GM13976 (cell line): ENCODE measurements around the gene PAX5.

Source experiments
- DNase-seq: peaks from one replicate; pipeline ENCODE4 v3.0.0; 2012; ENCODE audit warnings: low spot score
- CTCF ChIP-seq: IDR thresholded peaks from 2 replicates; pipeline ENCODE4 v1.5.1; 2012; ENCODE audit warnings: borderline replicate concordance, mild to moderate bottlenecking; ENCODE audit not compliant: insufficient read depth; ENCODE audit errors: extremely low read depth, missing control alignments, control extremely low read depth
- in situ Hi-C: fragments of 300-500 bp; cut with MboI; formaldehyde crosslinking; loops from one replicate; pipeline ENCODE4 v1.12.0; 2022; ENCODE audit warnings: low sequenced_read_pairs, mixed read lengths, inconsistent platforms; ENCODE audit not compliant: unreplicated experiment

PAX5 gene

GRCh38 chr9:36823466-36823865 lies 210.6 kb downstream of the PAX5 start:
- in situ Hi-C loops = no loop called here
- no peak for TF ChIP-seq CTCF
- no peak for DNase-seq

DNA sequence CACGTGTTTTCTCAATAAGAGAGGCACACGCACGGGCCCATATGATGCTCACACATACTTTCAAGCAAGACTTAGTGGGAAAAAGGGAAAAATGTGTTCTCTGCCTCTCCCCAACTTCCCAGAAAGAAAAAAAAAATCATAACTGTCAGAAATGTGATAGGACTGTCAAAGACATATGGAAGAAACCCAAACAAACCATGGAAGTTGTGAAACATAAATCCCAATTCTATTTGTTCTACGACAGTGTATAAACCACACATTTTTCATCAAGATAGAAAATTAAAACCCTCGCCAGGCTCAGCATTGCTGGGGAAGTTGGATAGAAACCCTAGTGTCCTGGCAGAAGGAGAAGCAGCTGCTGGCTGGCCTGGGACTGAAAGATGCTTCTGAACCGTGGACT lies 211.9 kb downstream of the PAX5 start:
- TF ChIP-seq CTCF = no peak
- in situ Hi-C loops = no loop called here
- no peak for DNase-seq

DNA sequence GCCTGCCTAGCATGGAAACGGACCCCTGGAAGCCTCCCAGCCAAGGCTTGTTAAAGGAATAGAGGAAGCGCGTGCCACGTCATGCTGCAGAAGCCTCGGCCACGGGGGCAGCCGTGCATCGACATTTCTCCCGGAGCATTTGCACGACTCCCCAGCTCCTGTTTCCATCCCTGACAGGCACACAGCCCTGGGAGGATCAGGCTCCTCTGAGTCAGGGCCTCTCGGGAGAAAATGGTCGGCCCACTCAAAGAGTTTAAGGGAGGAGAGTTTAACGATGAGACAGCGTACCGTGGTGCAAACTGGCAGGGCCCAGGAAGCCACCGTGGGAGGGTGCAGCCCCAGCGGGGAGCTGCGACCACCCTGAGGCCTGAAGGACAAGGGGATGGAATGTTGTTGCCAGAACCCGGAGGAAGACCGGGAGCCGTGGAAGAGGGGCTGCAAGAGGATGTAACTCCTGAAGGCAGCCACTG lies 213.6 kb downstream of the PAX5 start:
- TF ChIP-seq CTCF = no peak
- DNase-seq = no peak
- in situ Hi-C loops = no loop called here

DNA sequence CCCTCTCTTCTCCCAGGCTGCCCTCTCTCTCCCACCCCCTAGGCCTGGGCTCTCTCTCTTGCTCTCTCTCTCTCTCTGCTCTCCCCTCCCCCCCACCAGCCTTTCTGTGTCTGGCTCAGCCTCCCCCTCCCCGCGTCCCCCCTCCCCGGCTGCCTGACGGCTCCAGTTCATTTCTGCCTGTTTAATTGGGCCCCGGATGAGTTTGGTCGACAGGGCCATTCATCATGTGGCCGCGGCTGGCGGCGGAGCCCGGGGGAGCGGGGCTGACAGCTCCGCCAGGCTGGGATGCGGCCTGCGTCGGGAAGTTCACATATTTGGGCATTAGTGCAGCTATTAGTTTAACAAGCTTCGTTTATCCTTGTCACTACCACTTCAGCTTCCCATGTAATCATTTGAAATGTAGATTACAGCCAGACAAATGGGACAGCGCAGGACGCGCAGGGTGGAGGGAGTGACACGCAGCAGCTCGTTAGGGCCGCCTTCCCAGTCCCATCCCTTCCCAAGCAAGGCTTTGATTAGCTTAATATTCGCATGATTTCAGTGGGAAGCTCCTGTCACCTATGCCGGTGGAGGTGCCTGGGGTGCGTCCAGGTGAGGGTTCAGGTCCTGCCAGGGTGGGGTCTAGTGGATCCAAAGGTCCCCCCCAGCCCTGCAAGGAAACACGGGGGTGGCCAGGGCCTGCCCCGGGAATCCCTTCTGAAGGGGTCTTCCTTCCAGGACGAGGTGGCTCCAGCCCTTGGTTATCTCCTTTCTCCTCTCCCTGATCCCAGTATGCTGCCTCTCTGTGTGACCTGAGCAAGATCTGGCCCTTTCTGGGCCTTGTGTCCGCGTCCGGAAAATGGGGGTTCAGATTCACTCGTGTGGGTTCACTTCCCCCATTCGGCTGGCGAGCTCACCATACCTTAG lies 214.8 kb downstream of the PAX5 start:
- no peak for TF ChIP-seq CTCF
- in situ Hi-C loops = no loop called here
- DNase-seq = no peak

DNA sequence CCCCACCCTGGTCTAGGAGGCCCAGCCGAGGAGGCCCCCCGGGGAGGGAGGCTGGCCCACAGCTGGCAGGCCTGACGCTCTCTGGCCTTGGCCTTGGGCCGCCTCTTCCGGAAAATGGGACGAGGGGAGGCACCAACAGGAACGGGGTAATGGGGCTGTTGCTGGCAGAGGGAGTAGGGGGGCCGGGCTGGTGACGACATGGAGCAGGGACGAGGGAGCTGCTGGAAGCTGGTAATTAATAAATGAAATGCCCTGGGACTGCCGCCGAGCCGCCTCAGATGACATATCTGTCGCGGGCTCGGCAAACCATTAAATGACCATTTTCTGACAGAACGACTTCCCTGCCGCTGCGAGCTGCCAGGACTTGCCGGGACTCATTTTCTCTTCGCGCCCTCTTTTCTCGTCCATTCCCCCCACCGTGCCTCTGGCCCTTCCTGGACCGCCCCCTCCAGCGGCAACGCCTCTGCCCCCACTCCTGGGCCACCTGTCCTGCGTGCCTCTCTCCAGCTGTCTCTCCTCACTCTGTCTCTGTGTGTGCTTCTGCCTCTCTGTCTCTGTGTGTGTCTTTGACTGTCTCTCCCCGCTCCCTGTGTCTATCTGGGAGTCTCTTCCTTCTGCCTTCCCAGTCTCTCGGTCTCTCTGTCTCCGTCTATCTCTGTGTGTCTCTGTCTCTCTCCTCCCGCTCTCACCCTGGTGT lies 215.7 kb downstream of the PAX5 start:
- DNase-seq = no peak
- TF ChIP-seq CTCF = no peak
- in situ Hi-C loops = no loop called here

- in situ Hi-C loops = no loop called here
- TF ChIP-seq CTCF = no peak
- DNase-seq = no peak
These were observed 216.8 kb downstream of the PAX5 start for GRCh38 chr9:36817160-36817834.
